H9 (cell line): ENCODE measurements around the gene TM9SF2. TPM values are rescaled to one million over a fixed set of nuclear protein-coding genes. Genes with fewer than 3 reads are reported as not detected.

ENCODE experiments used
- DNase-seq: peaks from one replicate; pipeline ENCODE4 v3.0.0-alpha.2; 2017
- H2AFZ ChIP-seq: one replicate; pipeline ENCODE4 v1.6.1; 2013; ENCODE audit warnings: mild to moderate bottlenecking, low read length, control low read depth, moderate library complexity
- H2AK5ac ChIP-seq: 2 replicates; pipeline ENCODE4 v1.6.1; 2013; ENCODE audit warnings: low read length, control low read depth, mixed read lengths; ENCODE audit not compliant: insufficient read length
- H2BK120ac ChIP-seq: one replicate; pipeline ENCODE4 v1.6.1; 2013; ENCODE audit warnings: low read depth, mild to moderate bottlenecking, low read length, control low read depth, inconsistent platforms; ENCODE audit not compliant: poor library complexity, severe bottlenecking
- H2BK12ac ChIP-seq: 2 replicates; pipeline ENCODE4 v1.6.1; 2013; ENCODE audit warnings: low read length, control low read depth, mixed read lengths, low read depth; ENCODE audit not compliant: insufficient read length
- H2BK15ac ChIP-seq: 2 replicates; pipeline ENCODE4 v1.6.1; 2013; ENCODE audit warnings: low read depth, low read length, control low read depth
- H2BK20ac ChIP-seq: one replicate; pipeline ENCODE4 v1.6.1; 2013; ENCODE audit warnings: low read depth, mild to moderate bottlenecking, low read length, control low read depth, inconsistent platforms; ENCODE audit not compliant: poor library complexity, severe bottlenecking
- H2BK5ac ChIP-seq: 2 replicates; pipeline ENCODE4 v1.6.1; 2013; ENCODE audit warnings: low read length, control low read depth, mixed read lengths; ENCODE audit not compliant: insufficient read length
- H3K14ac ChIP-seq: 2 replicates; pipeline ENCODE4 v1.6.1; 2013; ENCODE audit warnings: low read length, control low read depth; ENCODE audit not compliant: insufficient read depth
- H3K18ac ChIP-seq: 2 replicates; pipeline ENCODE4 v1.6.1; 2013; ENCODE audit warnings: low read depth, mild to moderate bottlenecking, mixed read lengths, low read length, control low read depth; ENCODE audit not compliant: insufficient read length
- H3K23ac ChIP-seq: 2 replicates; pipeline ENCODE4 v1.6.1; 2013; ENCODE audit warnings: low read length, control low read depth, mixed read lengths, low read depth; ENCODE audit not compliant: insufficient read length
- H3K23me2 ChIP-seq: 2 replicates; pipeline ENCODE4 v1.6.1; 2013; ENCODE audit warnings: low read depth, mild to moderate bottlenecking, mixed read lengths, low read length, control low read depth; ENCODE audit not compliant: insufficient read length, poor library complexity, severe bottlenecking
- H3K27ac ChIP-seq: 2 replicates; pipeline ENCODE4 v1.5.1; 2013; ENCODE audit warnings: low read length, control low read depth, mixed read lengths, low read depth; ENCODE audit not compliant: insufficient read length
- H3K27me3 ChIP-seq: 2 replicates; pipeline ENCODE4 v1.6.1; 2013; ENCODE audit warnings: low read length, control low read depth, inconsistent platforms; ENCODE audit not compliant: insufficient read depth
- H3K4ac ChIP-seq: 2 replicates; pipeline ENCODE4 v1.6.1; 2013; ENCODE audit warnings: low read depth, mild to moderate bottlenecking, control low read depth, inconsistent platforms, low read length, moderate library complexity
- H3K4me1 ChIP-seq: 2 replicates; pipeline ENCODE4 v1.6.1; 2013; ENCODE audit warnings: low read length, control low read depth, inconsistent platforms; ENCODE audit not compliant: insufficient read depth
- H3K4me2 ChIP-seq: 2 replicates; pipeline ENCODE4 v1.6.1; 2013; ENCODE audit warnings: low read length, control low read depth, mixed read lengths; ENCODE audit not compliant: insufficient read length, insufficient read depth
- H3K56ac ChIP-seq: 2 replicates; pipeline ENCODE4 v1.6.1; 2013; ENCODE audit warnings: low read depth, mild to moderate bottlenecking, mixed read lengths, low read length, control low read depth; ENCODE audit not compliant: insufficient read length
- H3K79me1 ChIP-seq: 2 replicates; pipeline ENCODE4 v1.6.1; 2013; ENCODE audit warnings: low read depth, mild to moderate bottlenecking, moderate library complexity, low read length, control low read depth, inconsistent platforms; ENCODE audit not compliant: insufficient read depth, poor library complexity, severe bottlenecking
- H3K79me2 ChIP-seq: 2 replicates; pipeline ENCODE4 v1.6.1; 2013; ENCODE audit warnings: low read length, control low read depth, inconsistent platforms; ENCODE audit not compliant: insufficient read depth
- H3K9ac ChIP-seq: 2 replicates; pipeline ENCODE4 v1.6.1; 2013; ENCODE audit warnings: low read length, control low read depth, mixed read lengths; ENCODE audit not compliant: insufficient read length; ENCODE audit errors: extremely low read depth
- H3K9me3 ChIP-seq: one replicate; pipeline ENCODE4 v1.6.1; 2013; ENCODE audit warnings: low read depth, low read length, inconsistent platforms; ENCODE audit not compliant: control insufficient read depth
- H3T11ph ChIP-seq: one replicate; pipeline ENCODE4 v1.6.1; 2013; ENCODE audit warnings: mild to moderate bottlenecking, low read length, control low read depth, inconsistent platforms
- H4K20me1 ChIP-seq: one replicate; pipeline ENCODE4 v1.6.1; 2013; ENCODE audit not compliant: control insufficient read depth, insufficient read length, insufficient read depth
- H4K5ac ChIP-seq: 2 replicates; pipeline ENCODE4 v1.6.1; 2013; ENCODE audit warnings: low read depth, mild to moderate bottlenecking, mixed read lengths, low read length, control low read depth; ENCODE audit not compliant: insufficient read length
- H4K8ac ChIP-seq: replicated peaks from 2 replicates; pipeline ENCODE4 v1.6.1; 2013; ENCODE audit warnings: low read length, control low read depth, mixed read lengths, low read depth; ENCODE audit not compliant: insufficient read length
- H4K91ac ChIP-seq: 2 replicates; pipeline ENCODE4 v1.6.1; 2013; ENCODE audit warnings: low read depth, mild to moderate bottlenecking, moderate library complexity, mixed read lengths, low read length, control low read depth; ENCODE audit not compliant: insufficient read length
- H3K27ac Mint-ChIP-seq, 3 experiments: 2 replicates in 2 of 3; 3 replicates in 1 of 3; pipeline ENCODE4 v1.8.0; 2020 to 2021; ENCODE audit warnings: mixed read lengths in 3 of 3, mild to moderate bottlenecking in 1 of 3, moderate library complexity in 1 of 3
- H3K27me3 Mint-ChIP-seq: 2 replicates; pipeline ENCODE4 v1.8.0; 2021; ENCODE audit warnings: low read depth, mild to moderate bottlenecking, moderate library complexity, mixed read lengths
- H3K36me3 Mint-ChIP-seq, 3 experiments: 2 replicates in 2 of 3; 3 replicates in 1 of 3; pipeline ENCODE4 v1.8.0; 2020 to 2021; ENCODE audit warnings: low read depth in 3 of 3, mixed read lengths in 3 of 3; ENCODE audit not compliant: insufficient read depth in 1 of 3
- H3K4me1 Mint-ChIP-seq, 2 experiments: 2 replicates each; pipeline ENCODE4 v1.8.0; 2020; ENCODE audit warnings: mixed read lengths in 2 of 2
- H3K4me3 Mint-ChIP-seq, 2 experiments: 2 replicates in 1 of 2; 3 replicates in 1 of 2; pipeline ENCODE4 v1.8.0; 2020 to 2021; ENCODE audit warnings: mild to moderate bottlenecking in 2 of 2, mixed read lengths in 2 of 2, moderate library complexity in 1 of 2
- H3K9me3 Mint-ChIP-seq, 2 experiments: 2 replicates in 1 of 2; 3 replicates in 1 of 2; pipeline ENCODE4 v1.8.0; 2020; ENCODE audit warnings: mild to moderate bottlenecking in 2 of 2, mixed read lengths in 2 of 2, moderate library complexity in 1 of 2
- WGBS: extraction: QIAGEN DNeasy Blood & Tissue Kit; methylation state at CpG from one replicate; pipeline ENCODE4 v1.1.7; 2013; ENCODE audit warnings: missing lambda C conversion rate, low lambda C conversion rate, mixed read lengths; ENCODE audit not compliant: insufficient read length; ENCODE audit errors: extremely low coverage; 5-methylcytosine and 5-hydroxymethylcytosine counted together
- total RNA-seq: library from RNA; stranded (reverse); gene quantifications from 2 replicates; pipeline ENCODE4 v1.2.1, GENCODE V29; 2021
- TF ChIP-seq, protein P1 (sequence below): fragments of 200-600 bp; sonication (generic); conservative IDR thresholded peaks from 3 replicates; pipeline ENCODE4 v1.8.0; 2021; ENCODE audit warnings: antibody characterized with exemption, mild to moderate bottlenecking

Gene TM9SF2
- total RNA-seq, 1 experiment from 2014 or later, result 86.1 TPM

DNA sequence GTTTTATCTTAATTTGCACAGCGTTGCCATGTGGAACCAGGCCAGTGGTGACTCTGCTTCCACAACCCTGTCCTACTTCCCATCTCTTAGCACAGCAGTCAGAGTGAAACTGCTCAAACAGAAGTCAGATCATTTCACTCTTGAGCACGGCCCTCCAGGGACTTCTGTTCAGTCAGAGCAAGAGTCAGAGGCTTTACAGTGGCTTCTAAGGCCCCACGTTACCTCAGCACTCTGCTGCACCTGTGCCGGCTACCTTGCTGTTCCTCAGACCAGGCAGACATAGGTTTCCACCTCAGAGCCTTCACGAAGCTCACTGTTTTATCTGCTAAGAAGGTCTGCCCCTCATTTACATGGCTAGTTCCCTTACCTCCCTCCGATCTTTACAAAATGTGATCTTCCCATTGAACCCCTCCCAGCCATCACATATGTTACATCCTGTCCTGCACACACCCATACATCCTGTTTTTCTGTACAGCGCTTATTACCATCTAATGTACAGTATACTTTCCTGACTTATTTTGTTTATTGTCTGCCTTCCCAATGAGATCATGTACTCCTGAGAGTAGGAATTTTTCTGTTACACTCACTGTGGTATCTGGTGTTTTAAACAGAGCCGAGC, 41.6 kb downstream of the TM9SF2 start:
- no peak overlapping the region for H3K14ac ChIP-seq
- H2AFZ ChIP-seq, result no peak overlapping the region
- no peak overlapping the region for H2BK5ac ChIP-seq
- H3K27me3 Mint-ChIP-seq, result no peaks in the 10 kb centered on the region
- no peak overlapping the region for H3K18ac ChIP-seq
- H3K23me2 ChIP-seq, result no peaks in the 10 kb centered on the region
- H3K9ac ChIP-seq, result no peak overlapping the region
- H4K5ac ChIP-seq, result no peak overlapping the region
- no peak overlapping the region for H3K27ac Mint-ChIP-seq
- H3K4me3 Mint-ChIP-seq, result no peak overlapping the region; a peak in 1 of 5 replicates
- H3K36me3 Mint-ChIP-seq, result peaks cover 20 to 70% (median 59%) of the 10 kb centered on the region in 3 experiments; a peak in 6 of 7 replicates
- no peaks in the 10 kb centered on the region for H3K4me1 ChIP-seq
- no peak overlapping the region for H3K56ac ChIP-seq
- H2AK5ac ChIP-seq, result no peak overlapping the region
- H2BK20ac ChIP-seq, result no peak overlapping the region
- H3K79me1 ChIP-seq, result no peaks in the 10 kb centered on the region
- H3T11ph ChIP-seq, result no peak overlapping the region
- no peak overlapping the region for H4K8ac ChIP-seq
- no peak overlapping the region for H3K27ac ChIP-seq
- no CpG with 5 or more reads among the region's 8 CpGs for WGBS
- no peak overlapping the region for H2BK15ac ChIP-seq
- no peaks in the 10 kb centered on the region for H3K9me3 ChIP-seq
- no peak overlapping the region for H3K4me2 ChIP-seq
- no peak overlapping the region for H2BK12ac ChIP-seq
- no peaks in the 10 kb centered on the region for H3K4me1 Mint-ChIP-seq
- no peak overlapping the region for H4K91ac ChIP-seq
- H3K23ac ChIP-seq, result no peak overlapping the region
- no peaks in the 10 kb centered on the region for H3K9me3 Mint-ChIP-seq
- H4K20me1 ChIP-seq, result no peaks in the 10 kb centered on the region
- H2BK120ac ChIP-seq, result no peak overlapping the region
- H3K79me2 ChIP-seq, result no peaks in the 10 kb centered on the region
- H3K27me3 ChIP-seq, result no peaks in the 10 kb centered on the region
- no peak for DNase-seq
- TF ChIP-seq, protein P1, sequence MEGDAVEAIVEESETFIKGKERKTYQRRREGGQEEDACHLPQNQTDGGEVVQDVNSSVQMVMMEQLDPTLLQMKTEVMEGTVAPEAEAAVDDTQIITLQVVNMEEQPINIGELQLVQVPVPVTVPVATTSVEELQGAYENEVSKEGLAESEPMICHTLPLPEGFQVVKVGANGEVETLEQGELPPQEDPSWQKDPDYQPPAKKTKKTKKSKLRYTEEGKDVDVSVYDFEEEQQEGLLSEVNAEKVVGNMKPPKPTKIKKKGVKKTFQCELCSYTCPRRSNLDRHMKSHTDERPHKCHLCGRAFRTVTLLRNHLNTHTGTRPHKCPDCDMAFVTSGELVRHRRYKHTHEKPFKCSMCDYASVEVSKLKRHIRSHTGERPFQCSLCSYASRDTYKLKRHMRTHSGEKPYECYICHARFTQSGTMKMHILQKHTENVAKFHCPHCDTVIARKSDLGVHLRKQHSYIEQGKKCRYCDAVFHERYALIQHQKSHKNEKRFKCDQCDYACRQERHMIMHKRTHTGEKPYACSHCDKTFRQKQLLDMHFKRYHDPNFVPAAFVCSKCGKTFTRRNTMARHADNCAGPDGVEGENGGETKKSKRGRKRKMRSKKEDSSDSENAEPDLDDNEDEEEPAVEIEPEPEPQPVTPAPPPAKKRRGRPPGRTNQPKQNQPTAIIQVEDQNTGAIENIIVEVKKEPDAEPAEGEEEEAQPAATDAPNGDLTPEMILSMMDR, result no peak
- no peak overlapping the region for H3K4ac ChIP-seq
